Activated T-cell treated with anti-CD3 and anti-CD28 coated beads for 24 hours (primary cell): Measurements from ENCODE around the gene SIT1.
A peak's percentile ranks its signal among the peaks of the same experiment; 100 is the strongest.

Experiments used
- DNase-seq: peaks from one replicate; pipeline ENCODE4 v3.0.0-alpha.2; 2020; ENCODE audit warnings: low read depth

Gene SIT1

GRCh38 chr9:35682520-35683315, 32.0 kb upstream of the SIT1 start:
- no peak for DNase-seq

- DNase-seq = no peak
Measured at GRCh38 chr9:35682051-35682450, 31.3 kb upstream of the SIT1 start.

GRCh38 chr9:35681341-35682002, 30.7 kb upstream of the SIT1 start:
- no peak for DNase-seq

GRCh38 chr9:35680331-35681105, 29.8 kb upstream of the SIT1 start:
- DNase-seq = no peak

GRCh38 chr9:35679766-35680330, 29.1 kb upstream of the SIT1 start:
- no peak for DNase-seq

GRCh38 chr9:35679091-35679490, 28.4 kb upstream of the SIT1 start:
- DNase-seq = no peak

GRCh38 chr9:35675732-35676392, 25.1 kb upstream of the SIT1 start:
- no peak for DNase-seq

GRCh38 chr9:35675204-35675603, 24.5 kb upstream of the SIT1 start:
- no peak for DNase-seq

- DNase-seq = no peak
Measured at GRCh38 chr9:35674025-35674361, 23.3 kb upstream of the SIT1 start.

GRCh38 chr9:35673132-35674024, 22.6 kb upstream of the SIT1 start, which contains the start of gene CA9:
CA9 (plus strand) TSS chr9:35673928; CDS start chr9:35673960, 32 bp downstream.
- DNase-seq = no peak

- DNase-seq = no peak
Measured at GRCh38 chr9:35669331-35670145, 18.8 kb upstream of the SIT1 start.

GRCh38 chr9:35667939-35668338, 17.2 kb upstream of the SIT1 start:
- no peak for DNase-seq

- no peak for DNase-seq
Measured at GRCh38 chr9:35666549-35666948, 15.8 kb upstream of the SIT1 start.

- DNase-seq = no peak
Measured at GRCh38 chr9:35666045-35666444, 15.3 kb upstream of the SIT1 start.

- no peak for DNase-seq
Measured at GRCh38 chr9:35665471-35665818, 14.7 kb upstream of the SIT1 start.

GRCh38 chr9:35664531-35665470, 14.1 kb upstream of the SIT1 start, which contains the start of gene ARHGEF39:
ARHGEF39 (minus strand) TSS chr9:35665195; CDS start chr9:35665169, 26 bp downstream.
- peak; percentile 59 for DNase-seq

GRCh38 chr9:35662437-35662836, 11.7 kb upstream of the SIT1 start:
- DNase-seq = no peak

- no peak for DNase-seq
Measured at GRCh38 chr9:35661756-35662350, 11.1 kb upstream of the SIT1 start.
